ENCODE results near the gene FBXL17.

Gene FBXL17

GRCh38 chr5:107858324-107858723 is 523.6 kb downstream of the FBXL17 start:
- DNase-seq (ENCODE audit: low read depth), result no peak

GRCh38 chr5:107857785-107858184 is 524.1 kb downstream of the FBXL17 start:
- no peak for DNase-seq (ENCODE audit: low read depth)

- no peak for DNase-seq (ENCODE audit: low read depth)
Observed at GRCh38 chr5:107855171-107855570, 526.7 kb downstream of the FBXL17 start.

GRCh38 chr5:107853696-107854095 is 528.2 kb downstream of the FBXL17 start:
- no peak for DNase-seq (ENCODE audit: low read depth)

- no peak for DNase-seq (ENCODE audit: low read depth)
Observed at GRCh38 chr5:107853031-107853430, 528.9 kb downstream of the FBXL17 start.

GRCh38 chr5:107849118-107849517 is 532.8 kb downstream of the FBXL17 start:
- DNase-seq (ENCODE audit: low read depth), result no peak

GRCh38 chr5:107840592-107840991 is 541.3 kb downstream of the FBXL17 start:
- DNase-seq (ENCODE audit: low read depth), result no peak

- DNase-seq (ENCODE audit: low read depth), result no peak
Observed at GRCh38 chr5:107840161-107840560, 541.7 kb downstream of the FBXL17 start.

GRCh38 chr5:107835096-107835495 is 546.8 kb downstream of the FBXL17 start:
- DNase-seq (ENCODE audit: low read depth), result no peak

- DNase-seq (ENCODE audit: low read depth), result no peak
Observed at GRCh38 chr5:107832746-107833145, 549.2 kb downstream of the FBXL17 start.

GRCh38 chr5:107831612-107832395 is 550.1 kb downstream of the FBXL17 start:
- DNase-seq (ENCODE audit: low read depth), result no peak

- no peak for DNase-seq (ENCODE audit: low read depth)
Observed at GRCh38 chr5:107830750-107831149, 551.1 kb downstream of the FBXL17 start.

GRCh38 chr5:107826311-107827000 is 555.4 kb downstream of the FBXL17 start:
- no peak for DNase-seq (ENCODE audit: low read depth)

GRCh38 chr5:107824821-107825220 is 557.1 kb downstream of the FBXL17 start:
- no peak for DNase-seq (ENCODE audit: low read depth)

- no peak for DNase-seq (ENCODE audit: low read depth)
Observed at GRCh38 chr5:107821288-107821687, 560.6 kb downstream of the FBXL17 start.

- no peak for DNase-seq (ENCODE audit: low read depth)
Observed at GRCh38 chr5:107820429-107820828, 561.5 kb downstream of the FBXL17 start.

GRCh38 chr5:107817951-107818350 is 563.9 kb downstream of the FBXL17 start:
- no peak for DNase-seq (ENCODE audit: low read depth)

GRCh38 chr5:107817436-107817835 is 564.5 kb downstream of the FBXL17 start:
- DNase-seq (ENCODE audit: low read depth), result no peak

GRCh38 chr5:107815109-107815508 is 566.8 kb downstream of the FBXL17 start:
- DNase-seq (ENCODE audit: low read depth), result no peak

- DNase-seq (ENCODE audit: low read depth), result no peak
Observed at GRCh38 chr5:107814183-107814827, 567.6 kb downstream of the FBXL17 start.

- no peak for DNase-seq (ENCODE audit: low read depth)
Observed at GRCh38 chr5:107813559-107813958, 568.3 kb downstream of the FBXL17 start.

GRCh38 chr5:107812570-107813141 is 569.2 kb downstream of the FBXL17 start:
- DNase-seq (ENCODE audit: low read depth), result no peak
